Liver (tissue), 3 donors: ENCODE results near the gene ODC1.

Experiments
- EGR1 ChIP-seq, 2 donors: IDR thresholded peaks; 2 replicates each; pipeline ENCODE4 v1.6.1; 2016 to 2018; ENCODE audit warnings: antibody characterized with exemption in 2 of 2, low read depth in 2 of 2
- FOXA2 ChIP-seq: IDR thresholded peaks from 2 replicates; pipeline ENCODE4 v1.6.1; 2016; ENCODE audit warnings: antibody characterized with exemption
- GABPA ChIP-seq, 2 donors: IDR thresholded peaks in 1 of 2; conservative IDR thresholded peaks in 1 of 2; 2 replicates each; pipeline ENCODE4 v1.6.1; 2016; ENCODE audit warnings: antibody characterized with exemption in 2 of 2, mild to moderate bottlenecking in 1 of 2, moderate library complexity in 1 of 2
- HNF4G ChIP-seq: IDR thresholded peaks from 2 replicates; pipeline ENCODE4 v1.6.1; 2016; ENCODE audit warnings: antibody characterized with exemption
- JUND ChIP-seq, 2 donors: IDR thresholded peaks; 2 replicates each; pipeline ENCODE4 v1.6.1; 2016; ENCODE audit warnings: antibody characterized with exemption in 2 of 2
- RAD21 ChIP-seq, 2 donors: IDR thresholded peaks; 2 replicates each; pipeline ENCODE4 v1.6.1; 2016; ENCODE audit warnings: antibody characterized with exemption in 2 of 2, mild to moderate bottlenecking in 2 of 2
- TAF1 ChIP-seq: conservative IDR thresholded peaks from 2 replicates; pipeline ENCODE4 v1.6.1; 2016; ENCODE audit warnings: antibody characterized with exemption, mild to moderate bottlenecking
- YY1 ChIP-seq: IDR thresholded peaks from 2 replicates; pipeline ENCODE4 v1.6.1; 2016; ENCODE audit warnings: antibody characterized with exemption, mild to moderate bottlenecking
- TF ChIP-seq, protein P1 (sequence below): fragments of 150-350 bp; IDR thresholded peaks from 2 replicates; pipeline ENCODE4 v1.5.1; 2017; ENCODE audit warnings: improper control_type of control experiment, low read depth, low read length; ENCODE audit not compliant: missing input control
- TF ChIP-seq, protein P2 (sequence below): IDR thresholded peaks from 2 replicates; pipeline ENCODE4 v1.6.1; 2016; ENCODE audit warnings: antibody characterized with exemption
- TF ChIP-seq, protein P3 (sequence below): IDR thresholded peaks from 2 replicates; pipeline ENCODE4 v1.6.1; 2016; ENCODE audit warnings: antibody characterized with exemption, mild to moderate bottlenecking
- donor health status: healthy.
- donor health status: healthy.

DNA sequence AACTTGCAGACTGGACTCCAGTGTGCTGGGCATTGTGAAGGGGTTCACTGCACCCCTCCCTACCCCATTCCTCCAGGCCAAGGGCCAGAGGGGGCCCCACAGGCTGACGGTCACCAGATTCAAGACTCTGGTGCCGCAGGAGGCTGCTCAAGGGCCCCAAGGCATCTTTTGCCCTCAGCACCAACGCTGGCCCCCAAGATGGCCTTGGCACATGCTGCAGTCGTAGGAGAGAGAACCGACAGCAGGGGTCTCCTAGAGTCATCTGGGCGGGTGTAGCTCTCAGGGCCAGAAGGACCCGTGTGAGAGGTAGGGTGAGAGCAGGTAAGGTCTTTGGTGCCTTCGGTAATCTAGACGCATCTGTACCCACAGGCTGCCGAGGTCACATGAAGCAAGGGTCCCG lies 18.7 kb upstream of the ODC1 start:
- TF ChIP-seq, protein P1, sequence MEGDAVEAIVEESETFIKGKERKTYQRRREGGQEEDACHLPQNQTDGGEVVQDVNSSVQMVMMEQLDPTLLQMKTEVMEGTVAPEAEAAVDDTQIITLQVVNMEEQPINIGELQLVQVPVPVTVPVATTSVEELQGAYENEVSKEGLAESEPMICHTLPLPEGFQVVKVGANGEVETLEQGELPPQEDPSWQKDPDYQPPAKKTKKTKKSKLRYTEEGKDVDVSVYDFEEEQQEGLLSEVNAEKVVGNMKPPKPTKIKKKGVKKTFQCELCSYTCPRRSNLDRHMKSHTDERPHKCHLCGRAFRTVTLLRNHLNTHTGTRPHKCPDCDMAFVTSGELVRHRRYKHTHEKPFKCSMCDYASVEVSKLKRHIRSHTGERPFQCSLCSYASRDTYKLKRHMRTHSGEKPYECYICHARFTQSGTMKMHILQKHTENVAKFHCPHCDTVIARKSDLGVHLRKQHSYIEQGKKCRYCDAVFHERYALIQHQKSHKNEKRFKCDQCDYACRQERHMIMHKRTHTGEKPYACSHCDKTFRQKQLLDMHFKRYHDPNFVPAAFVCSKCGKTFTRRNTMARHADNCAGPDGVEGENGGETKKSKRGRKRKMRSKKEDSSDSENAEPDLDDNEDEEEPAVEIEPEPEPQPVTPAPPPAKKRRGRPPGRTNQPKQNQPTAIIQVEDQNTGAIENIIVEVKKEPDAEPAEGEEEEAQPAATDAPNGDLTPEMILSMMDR: no peak
- no peak for TF ChIP-seq JUND (IDR thresholded peaks at IDR 0.05)
- TF ChIP-seq RAD21 (IDR thresholded peaks at IDR 0.05): no peak
- TF ChIP-seq, protein P2, sequence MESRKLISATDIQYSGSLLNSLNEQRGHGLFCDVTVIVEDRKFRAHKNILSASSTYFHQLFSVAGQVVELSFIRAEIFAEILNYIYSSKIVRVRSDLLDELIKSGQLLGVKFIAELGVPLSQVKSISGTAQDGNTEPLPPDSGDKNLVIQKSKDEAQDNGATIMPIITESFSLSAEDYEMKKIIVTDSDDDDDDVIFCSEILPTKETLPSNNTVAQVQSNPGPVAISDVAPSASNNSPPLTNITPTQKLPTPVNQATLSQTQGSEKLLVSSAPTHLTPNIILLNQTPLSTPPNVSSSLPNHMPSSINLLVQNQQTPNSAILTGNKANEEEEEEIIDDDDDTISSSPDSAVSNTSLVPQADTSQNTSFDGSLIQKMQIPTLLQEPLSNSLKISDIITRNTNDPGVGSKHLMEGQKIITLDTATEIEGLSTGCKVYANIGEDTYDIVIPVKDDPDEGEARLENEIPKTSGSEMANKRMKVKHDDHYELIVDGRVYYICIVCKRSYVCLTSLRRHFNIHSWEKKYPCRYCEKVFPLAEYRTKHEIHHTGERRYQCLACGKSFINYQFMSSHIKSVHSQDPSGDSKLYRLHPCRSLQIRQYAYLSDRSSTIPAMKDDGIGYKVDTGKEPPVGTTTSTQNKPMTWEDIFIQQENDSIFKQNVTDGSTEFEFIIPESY: no peak
- no peak for TF ChIP-seq HNF4G
- no peak for TF ChIP-seq TAF1
- TF ChIP-seq FOXA2: no peak
- TF ChIP-seq, protein P3, sequence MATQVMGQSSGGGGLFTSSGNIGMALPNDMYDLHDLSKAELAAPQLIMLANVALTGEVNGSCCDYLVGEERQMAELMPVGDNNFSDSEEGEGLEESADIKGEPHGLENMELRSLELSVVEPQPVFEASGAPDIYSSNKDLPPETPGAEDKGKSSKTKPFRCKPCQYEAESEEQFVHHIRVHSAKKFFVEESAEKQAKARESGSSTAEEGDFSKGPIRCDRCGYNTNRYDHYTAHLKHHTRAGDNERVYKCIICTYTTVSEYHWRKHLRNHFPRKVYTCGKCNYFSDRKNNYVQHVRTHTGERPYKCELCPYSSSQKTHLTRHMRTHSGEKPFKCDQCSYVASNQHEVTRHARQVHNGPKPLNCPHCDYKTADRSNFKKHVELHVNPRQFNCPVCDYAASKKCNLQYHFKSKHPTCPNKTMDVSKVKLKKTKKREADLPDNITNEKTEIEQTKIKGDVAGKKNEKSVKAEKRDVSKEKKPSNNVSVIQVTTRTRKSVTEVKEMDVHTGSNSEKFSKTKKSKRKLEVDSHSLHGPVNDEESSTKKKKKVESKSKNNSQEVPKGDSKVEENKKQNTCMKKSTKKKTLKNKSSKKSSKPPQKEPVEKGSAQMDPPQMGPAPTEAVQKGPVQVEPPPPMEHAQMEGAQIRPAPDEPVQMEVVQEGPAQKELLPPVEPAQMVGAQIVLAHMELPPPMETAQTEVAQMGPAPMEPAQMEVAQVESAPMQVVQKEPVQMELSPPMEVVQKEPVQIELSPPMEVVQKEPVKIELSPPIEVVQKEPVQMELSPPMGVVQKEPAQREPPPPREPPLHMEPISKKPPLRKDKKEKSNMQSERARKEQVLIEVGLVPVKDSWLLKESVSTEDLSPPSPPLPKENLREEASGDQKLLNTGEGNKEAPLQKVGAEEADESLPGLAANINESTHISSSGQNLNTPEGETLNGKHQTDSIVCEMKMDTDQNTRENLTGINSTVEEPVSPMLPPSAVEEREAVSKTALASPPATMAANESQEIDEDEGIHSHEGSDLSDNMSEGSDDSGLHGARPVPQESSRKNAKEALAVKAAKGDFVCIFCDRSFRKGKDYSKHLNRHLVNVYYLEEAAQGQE: no peak
- no peak for TF ChIP-seq YY1
- TF ChIP-seq EGR1 (IDR thresholded peaks at IDR 0.05; ENCODE audit: low read depth in 2 of 2): no peak
- no peak for TF ChIP-seq GABPA (IDR thresholded peaks at IDR 0.05 in 1 of 2, conservative IDR thresholded peaks at IDR 0.05 in 1 of 2)
